AG04449 (cell line): Measurements from ENCODE around the gene DHODH.
"Not testable (repeated sequence)": the region's sequence is repeated elsewhere in the genome, so short reads cannot be mapped to it uniquely, and the experiment has no call there.

Source experiments
- CTCF ChIA-PET: fragments of 350-600 bp; formaldehyde crosslinking; extraction: SDS; loops from one replicate; lab custom pipeline; 2021; ENCODE audit warnings: antibody characterized with exemption; lab: Yijun Ruan, JAX
- POLR2A ChIA-PET: fragments of 400-600, 350-600 bp; formaldehyde crosslinking; extraction: SDS; loops from one replicate; lab custom pipeline; 2020; ENCODE audit warnings: antibody characterized with exemption, inconsistent platforms; lab: Yijun Ruan, JAX
- DNase-seq: peaks from one replicate; pipeline ENCODE4 v3.0.0-alpha.2; 2010; ENCODE audit warnings: low read depth, low spot score
- H3K4me3 ChIP-seq: 2 replicates; pipeline ENCODE4 v1.5.1; 2011; ENCODE audit warnings: low read depth, mild to moderate bottlenecking, control low read depth, low read length
- TF ChIP-seq, protein P1 (sequence below): IDR thresholded peaks from one replicate; pipeline ENCODE4 v1.5.1; 2011; ENCODE audit warnings: mild to moderate bottlenecking, moderate library complexity, low read length, control low read depth, inconsistent platforms; ENCODE audit not compliant: insufficient read depth; ENCODE audit errors: missing control alignments

Gene DHODH

DNA sequence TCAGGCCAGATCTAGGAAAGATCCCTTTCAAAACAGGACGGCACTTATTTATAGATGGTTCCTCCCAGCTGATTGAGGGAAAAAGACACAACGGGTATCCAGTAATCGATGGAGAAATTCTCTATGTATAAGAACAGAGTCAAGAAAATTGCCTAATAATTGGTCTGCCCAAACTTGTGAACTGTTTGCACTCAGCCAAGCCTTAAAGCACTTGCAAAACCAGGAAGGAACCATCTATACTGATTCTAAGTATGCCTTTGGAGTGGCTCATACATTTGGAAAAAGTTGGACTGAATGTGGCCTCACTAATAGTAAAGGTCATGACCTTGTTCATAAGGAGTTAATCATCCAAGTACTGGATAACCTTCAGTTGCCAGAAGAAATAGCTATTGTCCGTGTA, 60.4 kb downstream of the DHODH start:
- ChIA-PET POLR2A (no interaction called here), CTCF (interaction anchor here (1.2 to 3.0 kb wide), 4 partner anchors 9 to 31 kb away, joined by 4 to 16 read pairs (median 5); no protein-coding TSS in a partner anchor)

DNA sequence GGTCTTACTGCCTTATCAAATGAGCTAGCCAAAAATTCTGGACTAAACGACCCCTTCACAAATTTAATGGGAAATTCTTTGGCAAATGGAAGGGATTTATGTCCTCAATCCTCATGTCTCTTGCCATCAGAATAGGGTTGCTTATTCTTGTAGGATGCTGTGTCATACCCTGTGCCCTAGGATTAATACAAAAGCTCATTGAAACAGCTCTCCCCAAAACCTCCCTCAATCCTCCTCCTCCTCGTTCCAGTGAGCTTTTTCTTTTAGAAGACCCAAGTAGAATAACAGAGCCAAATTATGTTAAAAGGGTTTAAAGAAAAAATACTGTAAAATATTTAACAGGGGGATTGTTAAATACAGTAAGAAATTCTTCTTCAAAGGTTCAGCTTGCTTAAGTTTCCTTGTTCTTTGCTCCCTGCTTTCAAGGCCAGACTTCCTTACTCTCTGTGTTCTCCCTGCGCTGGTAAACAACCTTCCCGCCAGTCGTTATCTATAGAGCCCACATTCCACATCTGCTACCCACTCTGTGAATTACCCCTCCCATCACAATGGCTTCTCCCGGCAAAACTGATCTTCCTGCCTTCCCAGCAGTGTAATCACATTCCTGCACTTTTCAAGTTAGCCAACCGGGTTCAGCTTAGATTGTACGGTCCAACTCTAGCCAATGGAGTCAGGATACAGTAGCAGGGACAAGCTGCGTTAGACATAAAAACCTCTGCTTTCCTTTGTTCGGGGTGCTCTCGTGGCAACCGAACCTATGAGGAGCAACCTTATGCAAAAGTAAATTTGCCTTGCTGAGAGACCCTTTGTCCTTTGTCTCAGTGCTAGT, 64.2 kb downstream of the DHODH start:
- H3K4me3 ChIP-seq, result no peak overlapping the region
- CTCF ChIA-PET, result no interaction called here
- POLR2A ChIA-PET, result no interaction called here
- TF ChIP-seq, protein P1, sequence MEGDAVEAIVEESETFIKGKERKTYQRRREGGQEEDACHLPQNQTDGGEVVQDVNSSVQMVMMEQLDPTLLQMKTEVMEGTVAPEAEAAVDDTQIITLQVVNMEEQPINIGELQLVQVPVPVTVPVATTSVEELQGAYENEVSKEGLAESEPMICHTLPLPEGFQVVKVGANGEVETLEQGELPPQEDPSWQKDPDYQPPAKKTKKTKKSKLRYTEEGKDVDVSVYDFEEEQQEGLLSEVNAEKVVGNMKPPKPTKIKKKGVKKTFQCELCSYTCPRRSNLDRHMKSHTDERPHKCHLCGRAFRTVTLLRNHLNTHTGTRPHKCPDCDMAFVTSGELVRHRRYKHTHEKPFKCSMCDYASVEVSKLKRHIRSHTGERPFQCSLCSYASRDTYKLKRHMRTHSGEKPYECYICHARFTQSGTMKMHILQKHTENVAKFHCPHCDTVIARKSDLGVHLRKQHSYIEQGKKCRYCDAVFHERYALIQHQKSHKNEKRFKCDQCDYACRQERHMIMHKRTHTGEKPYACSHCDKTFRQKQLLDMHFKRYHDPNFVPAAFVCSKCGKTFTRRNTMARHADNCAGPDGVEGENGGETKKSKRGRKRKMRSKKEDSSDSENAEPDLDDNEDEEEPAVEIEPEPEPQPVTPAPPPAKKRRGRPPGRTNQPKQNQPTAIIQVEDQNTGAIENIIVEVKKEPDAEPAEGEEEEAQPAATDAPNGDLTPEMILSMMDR, result no peak
- no peak for DNase-seq

More for the DNA sequence above, 60.4 kb downstream of the DHODH start:
- TF ChIP-seq, protein P1, result no peak
- DNase-seq, result no peak
- H3K4me3 ChIP-seq, result no peak overlapping the region

DNA sequence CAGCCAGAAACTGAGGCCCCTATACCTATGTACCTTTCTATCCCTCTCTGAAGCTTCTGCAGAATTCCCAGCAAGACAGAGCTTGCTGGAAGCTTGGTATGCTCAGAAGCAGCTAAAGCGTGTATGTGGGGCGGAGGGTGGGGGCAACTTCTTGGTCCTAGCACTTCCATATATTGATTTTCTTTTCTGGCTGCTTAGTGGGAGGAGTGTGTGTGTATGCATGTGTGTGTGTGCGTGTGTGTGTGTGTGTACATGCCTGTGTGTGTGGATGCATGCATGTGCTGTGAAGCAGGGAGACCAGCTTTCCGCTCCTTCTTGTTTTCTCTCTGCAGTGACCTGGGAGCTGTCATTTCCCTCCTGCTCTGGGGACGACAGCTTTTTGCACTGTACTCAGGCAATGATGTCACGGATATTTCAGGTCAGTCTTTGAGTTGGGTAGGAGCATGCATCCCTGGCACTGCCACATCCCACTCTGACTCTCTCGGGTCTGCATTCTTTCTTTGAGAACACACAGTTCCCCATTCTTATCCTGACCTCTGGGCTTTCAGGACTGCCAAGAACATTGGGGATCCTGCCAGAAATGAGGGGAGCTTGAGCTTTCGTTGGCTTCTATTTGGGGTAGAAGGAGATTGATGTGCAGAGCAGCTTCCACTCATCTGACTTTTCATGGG, 65.2 kb downstream of the DHODH start:
- no peak for DNase-seq
- H3K4me3 ChIP-seq, result no peak overlapping the region
- ChIA-PET POLR2A (no interaction called here), CTCF (no interaction called here)
- TF ChIP-seq, protein P1, result no peak

DNA sequence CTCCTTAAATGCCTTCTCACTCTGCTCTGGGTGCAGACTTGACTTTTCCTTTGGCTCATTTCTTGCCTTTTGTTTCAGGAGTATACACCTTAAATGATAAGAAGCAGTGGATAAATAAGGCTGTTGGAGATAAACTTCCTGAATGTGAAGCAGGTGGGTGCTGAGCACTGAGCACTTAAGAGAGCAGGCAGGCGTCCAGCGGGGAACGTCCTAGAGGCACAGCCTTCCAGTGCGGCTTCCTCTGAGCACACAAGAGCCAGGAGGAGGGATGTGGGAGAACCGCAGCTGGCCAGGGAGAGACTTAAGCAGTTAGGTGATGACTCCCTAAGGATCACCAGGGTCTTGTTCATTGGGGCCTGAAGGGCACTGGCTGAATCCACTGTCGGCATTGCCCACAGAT, 66.5 kb downstream of the DHODH start:
- CTCF ChIA-PET, result interaction anchor here (1.2 kb wide), 1 partner anchor 8 kb away, joined by 4 read pairs; no protein-coding TSS in a partner anchor
- POLR2A ChIA-PET, DNase-seq, H3K4me3 ChIP-seq: not testable (repeated sequence)
